Uterus (tissue), 2 donors: ENCODE data around the gene FAM168A.

Experiments used
- POLR2A ChIP-seq, 2 donors: fragments of 450-650 bp; IDR thresholded peaks; one replicate each; pipeline ENCODE4 v1.6.1; 2016; ENCODE audit warnings: antibody characterized with exemption in 2 of 2, mild to moderate bottlenecking in 1 of 2, moderate library complexity in 1 of 2
- TF ChIP-seq, protein P1 (sequence below), 4 experiments: fragments of 200-600 bp in 2 of 4; fragments of 450-650 bp in 2 of 4; sonication (generic) in 2 of 4; IDR thresholded peaks; one replicate each; pipeline ENCODE4 v1.5.1; 2016 to 2019; ENCODE audit warnings: antibody characterized with exemption in 4 of 4, mild to moderate bottlenecking in 2 of 4, moderate library complexity in 1 of 4

DNA sequence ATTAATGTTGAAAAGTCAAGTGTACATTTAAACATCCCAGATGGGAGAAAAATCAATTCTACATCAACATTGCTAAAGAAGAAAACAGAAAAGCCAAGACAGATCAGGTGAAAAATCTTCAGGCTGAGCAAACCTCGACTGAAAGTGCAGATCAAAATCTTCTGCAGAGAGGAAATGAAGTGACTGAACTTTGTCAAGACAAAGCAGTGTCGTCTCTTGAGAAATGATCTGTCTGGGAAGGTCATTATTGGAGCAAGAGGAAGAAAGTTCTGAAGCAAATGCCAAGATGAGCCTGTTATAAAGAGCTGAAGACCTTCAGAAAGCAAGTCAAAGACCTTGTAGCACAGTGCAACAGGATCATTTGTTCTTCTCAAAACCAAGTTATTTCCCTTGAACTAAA lies 42.7 kb upstream of the FAM168A start:
- TF ChIP-seq, protein P1, sequence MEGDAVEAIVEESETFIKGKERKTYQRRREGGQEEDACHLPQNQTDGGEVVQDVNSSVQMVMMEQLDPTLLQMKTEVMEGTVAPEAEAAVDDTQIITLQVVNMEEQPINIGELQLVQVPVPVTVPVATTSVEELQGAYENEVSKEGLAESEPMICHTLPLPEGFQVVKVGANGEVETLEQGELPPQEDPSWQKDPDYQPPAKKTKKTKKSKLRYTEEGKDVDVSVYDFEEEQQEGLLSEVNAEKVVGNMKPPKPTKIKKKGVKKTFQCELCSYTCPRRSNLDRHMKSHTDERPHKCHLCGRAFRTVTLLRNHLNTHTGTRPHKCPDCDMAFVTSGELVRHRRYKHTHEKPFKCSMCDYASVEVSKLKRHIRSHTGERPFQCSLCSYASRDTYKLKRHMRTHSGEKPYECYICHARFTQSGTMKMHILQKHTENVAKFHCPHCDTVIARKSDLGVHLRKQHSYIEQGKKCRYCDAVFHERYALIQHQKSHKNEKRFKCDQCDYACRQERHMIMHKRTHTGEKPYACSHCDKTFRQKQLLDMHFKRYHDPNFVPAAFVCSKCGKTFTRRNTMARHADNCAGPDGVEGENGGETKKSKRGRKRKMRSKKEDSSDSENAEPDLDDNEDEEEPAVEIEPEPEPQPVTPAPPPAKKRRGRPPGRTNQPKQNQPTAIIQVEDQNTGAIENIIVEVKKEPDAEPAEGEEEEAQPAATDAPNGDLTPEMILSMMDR (IDR thresholded peaks at IDR 0.05), result no peak
- no peak for TF ChIP-seq POLR2A (IDR thresholded peaks at IDR 0.05)
